Ovary (tissue), 9 donors: ENCODE measurements around the gene NPAS2. TPM values are rescaled to one million over a fixed set of nuclear protein-coding genes. Genes with fewer than 3 reads are reported as not detected.

Source experiments
- DNase-seq, 5 donors: peaks; one replicate each; pipeline ENCODE4 v3.0.0-alpha.2; 2019 to 2020
- H3K27ac ChIP-seq, 2 donors: fragments of 200-600 bp; one replicate each; pipeline versions ENCODE4 v1.5.1 to v1.8.0; 2019 to 2022
- H3K27me3 ChIP-seq: fragments of 200-600 bp; one replicate; pipeline ENCODE4 v1.8.0; 2022
- H3K36me3 ChIP-seq: fragments of 200-600 bp; sonication (generic); one replicate; pipeline ENCODE4 v1.5.1; 2019
- H3K4me1 ChIP-seq: one replicate; pipeline ENCODE4 v1.8.1; 2013; ENCODE audit warnings: mild to moderate bottlenecking, moderate library complexity; ENCODE audit not compliant: insufficient read depth
- H3K4me3 ChIP-seq: fragments of 200-600 bp; sonication (generic); one replicate; pipeline ENCODE4 v1.5.1; 2017
- H3K9me3 ChIP-seq, 2 donors: fragments of 200-600 bp in 1 of 2; sonication (generic) in 1 of 2; one replicate each; pipeline versions ENCODE4 v1.5.1 to v1.8.1; 2013 to 2019; ENCODE audit warnings: mild to moderate bottlenecking in 1 of 2, moderate library complexity in 1 of 2
- CTCF ChIP-seq, 3 donors: fragments of 450-650 bp in 2 of 3; fragments of 200-600 bp in 1 of 3; IDR thresholded peaks; one replicate each; pipeline versions ENCODE4 v1.5.1 to v1.8.0; 2016 to 2022; ENCODE audit warnings: antibody characterized with exemption in 3 of 3, mild to moderate bottlenecking in 1 of 3
- EP300 ChIP-seq: sonication (generic); formaldehyde crosslinking; IDR thresholded peaks from one replicate; pipeline ENCODE4 v1.6.1; 2017; ENCODE audit warnings: antibody characterized with exemption
- POLR2A ChIP-seq: fragments of 450-650 bp; IDR thresholded peaks from one replicate; pipeline ENCODE4 v1.6.1; 2017; ENCODE audit warnings: antibody characterized with exemption, mild to moderate bottlenecking, moderate library complexity
- WGBS, 3 donors: extraction: QIAGEN DNeasy Blood & Tissue Kit in 1 of 3; methylation state at CpG; one replicate each; pipeline versions ENCODE4 v1.1.5 to v1.1.7; 2013 to 2017; 5-methylcytosine and 5-hydroxymethylcytosine counted together
- intact Hi-C, 4 donors: fragments of 100-400 bp; cut with DNase I; formaldehyde crosslinking; loops; one replicate each; pipeline versions ENCODE4 v1.11.0 to v1.15.1; 2022 to 2023
- polyA plus RNA-seq, 2 donors: library from polyadenylated mRNA; stranded (reverse); fragments of 200-250 nt in 1 of 2; fragments of 350-450 nt in 1 of 2; fragmentation: Illumina TruSeq in 1 of 2; extraction: RNeasy Lipid Tissue Mini Kit (QIAGEN cat#74804) in 1 of 2; gene quantifications; one replicate each; pipeline ENCODE4 v1.2.3, GENCODE V29; 2013 to 2014
- total RNA-seq, 7 donors: library from RNA; depleted of rRNA in 2 of 7; stranded (reverse); fragments of >200 nt in 2 of 7; fragmentation: NEBNext Ultra II Directional in 3 of 7; extraction: Animal tissue kit (Norgen Biotek cat#: 25700) in 3 of 7; gene quantifications; one replicate each; pipeline versions ENCODE4 v1.1.0 to v1.2.4, GENCODE V29; 2016 to 2023
- donor health status: DM: no; HTN: no; CAD: no; lungs with moderate emphysema.
- donor health status: DM: no; HTN: no; CAD: no.
- donor health status: Bipolar disorder and iron deficiency.
- donor health status: DM: yes; HTN: yes; CAD: no.
- donor health status: DM: no; HTN: no; CAD: no.
- donor health status: DM: yes; HTN: yes; CAD: no.

NPAS2 gene
- total and polyA plus RNA-seq, 9 donors = 1.6 to 20.6 (median 7.3) TPM

GRCh38 chr2:100824842-100825241 lies 4.9 kb downstream of the NPAS2 start:
- peaks cover 5% of the 10 kb centered on the region for H3K4me1 ChIP-seq
- H3K36me3 ChIP-seq = no peaks in the 10 kb centered on the region
- no peak for DNase-seq
- intact Hi-C loops = loop anchor here in 1 of 4 donors (10.0 kb wide), 1 partner anchor 160 kb away; no protein-coding TSS in a partner anchor
- no peaks in the 10 kb centered on the region for H3K27me3 ChIP-seq
- 94 to 95% (median 95%) methylated on average over 5 of the region's 5 CpGs for WGBS, 3 donors
- no peak for TF ChIP-seq CTCF (IDR thresholded peaks at IDR 0.05)
- TF ChIP-seq EP300 = no peak
- TF ChIP-seq POLR2A = no peak
- no peaks in the 10 kb centered on the region for H3K9me3 ChIP-seq
- no peak overlapping the region for H3K27ac ChIP-seq
- H3K4me3 ChIP-seq = no peak overlapping the region

GRCh38 chr2:100826494-100826893 lies 6.6 kb downstream of the NPAS2 start:
- TF ChIP-seq EP300 (no peak), POLR2A (no peak), CTCF (IDR thresholded peaks at IDR 0.05) (no peak)
- intact Hi-C loops = loop anchor here in 1 of 4 donors (10.0 kb wide), 1 partner anchor 158 kb away; no protein-coding TSS in a partner anchor

GRCh38 chr2:100831158-100831750 lies 11.3 kb downstream of the NPAS2 start:
- no peak overlapping the region for H3K4me3 ChIP-seq
- no peak for TF ChIP-seq EP300
- no peak for TF ChIP-seq POLR2A
- TF ChIP-seq CTCF (IDR thresholded peaks at IDR 0.05) = no peak
- H3K36me3 ChIP-seq = no peaks in the 10 kb centered on the region
- no peaks in the 10 kb centered on the region for H3K9me3 ChIP-seq
- no peaks in the 10 kb centered on the region for H3K27me3 ChIP-seq
- 79 to 86% (median 84%) methylated on average over 9 of the region's 9 CpGs for WGBS, 3 donors
- H3K4me1 ChIP-seq = no peaks in the 10 kb centered on the region
- no peak overlapping the region for H3K27ac ChIP-seq
- intact Hi-C loops = no loop called here
- no peak for DNase-seq

More at GRCh38 chr2:100826494-100826893, 6.6 kb downstream of the NPAS2 start:
- Histone ChIP-seq H3K27me3 (no peaks in the 10 kb centered on the region), H3K36me3 (no peaks in the 10 kb centered on the region), H3K27ac (no peak overlapping the region), H3K4me3 (no peak overlapping the region), H3K4me1 (no peaks in the 10 kb centered on the region), H3K9me3 (no peaks in the 10 kb centered on the region)
- no peak for DNase-seq
- 92 to 98% (median 95%) methylated on average over 2 of the region's 2 CpGs for WGBS, 3 donors

GRCh38 chr2:100831831-100832230 lies 11.9 kb downstream of the NPAS2 start:
- Histone ChIP-seq H3K36me3 (no peaks in the 10 kb centered on the region), H3K27ac (no peak overlapping the region), H3K27me3 (no peaks in the 10 kb centered on the region), H3K9me3 (no peaks in the 10 kb centered on the region), H3K4me3 (no peak overlapping the region), H3K4me1 (no peaks in the 10 kb centered on the region)
- DNase-seq = no peak
- TF ChIP-seq EP300 (no peak), POLR2A (no peak), CTCF (IDR thresholded peaks at IDR 0.05) (no peak)
- intact Hi-C loops = no loop called here
- WGBS, 3 donors = 93 to 97% (median 96%) methylated on average over 4 of the region's 4 CpGs
